ENCODE measurements around the gene PTCD1. TPM values are rescaled to one million over a fixed set of nuclear protein-coding genes. Genes with fewer than 3 reads are reported as not detected.
"Not testable (repeated sequence)": the region's sequence is repeated elsewhere in the genome, so short reads cannot be mapped to it uniquely, and the experiment has no call there.

The PTCD1 gene
- polyA plus RNA-seq, 3 donors from 2014 or later: 0.83 to 3.7 (median 1.4) TPM

- no peak overlapping the region for H3K4me3 Mint-ChIP-seq
- peaks cover 0 to 3% (median 2%) of the 10 kb centered on the region in 3 donors for H3K27me3 Mint-ChIP-seq (ENCODE audit: low read depth in 3 of 3)
- no peaks in the 10 kb centered on the region for H3K36me3 Mint-ChIP-seq
- no peak for DNase-seq
- no peaks in the 10 kb centered on the region for H3K9me3 Mint-ChIP-seq
- peak overlapping the region in 1 of 6 donors; percentile 28 for H3K27ac Mint-ChIP-seq
- H3K4me1 Mint-ChIP-seq: peaks cover 2 to 12% of the 10 kb centered on the region in 2 donors
Observed at GRCh38 chr7:99433158-99433557, 5.4 kb downstream of the PTCD1 start.

- DNase-seq; H3K4me1 Mint-ChIP-seq; H3K27me3 Mint-ChIP-seq (ENCODE audit: low read depth in 3 of 3); H3K36me3 Mint-ChIP-seq; H3K4me3 Mint-ChIP-seq; H3K9me3 Mint-ChIP-seq; H3K27ac Mint-ChIP-seq: not testable (repeated sequence)
Observed at GRCh38 chr7:99431756-99432540, 6.7 kb downstream of the PTCD1 start.

GRCh38 chr7:99429756-99430155, 8.8 kb downstream of the PTCD1 start:
- Mint-ChIP-seq H3K36me3 (no peaks in the 10 kb centered on the region), H3K27ac (no peak overlapping the region), H3K4me3 (no peak overlapping the region), H3K27me3 (ENCODE audit: low read depth in 3 of 3) (peaks cover 0 to 2% (median 0%) of the 10 kb centered on the region in 3 donors), H3K4me1 (no peaks in the 10 kb centered on the region), H3K9me3 (no peaks in the 10 kb centered on the region)
- DNase-seq: no peak

GRCh38 chr7:99428972-99429566, 9.5 kb downstream of the PTCD1 start:
- no peak overlapping the region for H3K27ac Mint-ChIP-seq
- H3K36me3 Mint-ChIP-seq: no peaks in the 10 kb centered on the region
- H3K4me3 Mint-ChIP-seq: no peak overlapping the region
- H3K9me3 Mint-ChIP-seq: no peaks in the 10 kb centered on the region
- peaks cover 0 to 3% (median 2%) of the 10 kb centered on the region in 3 donors for H3K27me3 Mint-ChIP-seq (ENCODE audit: low read depth in 3 of 3)
- no peak for DNase-seq
- H3K4me1 Mint-ChIP-seq: no peaks in the 10 kb centered on the region

- Mint-ChIP-seq H3K4me3 (no peak overlapping the region), H3K27ac (no peak overlapping the region), H3K9me3 (no peaks in the 10 kb centered on the region), H3K4me1 (no peaks in the 10 kb centered on the region), H3K27me3 (ENCODE audit: low read depth in 3 of 3) (peaks cover 2 to 5% (median 2%) of the 10 kb centered on the region in 3 donors), H3K36me3 (peaks cover 0 to 5% (median 0%) of the 10 kb centered on the region in 3 donors)
- no peak for DNase-seq
Observed at GRCh38 chr7:99424932-99425730, 13.5 kb downstream of the PTCD1 start.

GRCh38 chr7:99422625-99423024, 16.0 kb downstream of the PTCD1 start:
- no peak overlapping the region for H3K27ac Mint-ChIP-seq
- no peak overlapping the region for H3K4me3 Mint-ChIP-seq

GRCh38 chr7:99422186-99422585, 16.4 kb downstream of the PTCD1 start:
- no peak overlapping the region for H3K4me3 Mint-ChIP-seq
- peak overlapping the region in 3 of 6 donors; percentile 8 to 51 (median 37) for H3K27ac Mint-ChIP-seq
- DNase-seq: no peak
- peaks cover 0 to 5% (median 2%) of the 10 kb centered on the region in 3 donors for H3K27me3 Mint-ChIP-seq (ENCODE audit: low read depth in 3 of 3)
- peaks cover 5 to 24% (median 9%) of the 10 kb centered on the region in 3 donors for H3K36me3 Mint-ChIP-seq
- no peaks in the 10 kb centered on the region for H3K9me3 Mint-ChIP-seq
- no peaks in the 10 kb centered on the region for H3K4me1 Mint-ChIP-seq

More at GRCh38 chr7:99422625-99423024, 16.0 kb downstream of the PTCD1 start:
- no peaks in the 10 kb centered on the region for H3K9me3 Mint-ChIP-seq
- DNase-seq: no peak
- peaks cover 1 to 19% (median 5%) of the 10 kb centered on the region in 3 donors for H3K36me3 Mint-ChIP-seq
- H3K27me3 Mint-ChIP-seq (ENCODE audit: low read depth in 3 of 3): peaks cover 0 to 5% (median 2%) of the 10 kb centered on the region in 3 donors
- H3K4me1 Mint-ChIP-seq: no peaks in the 10 kb centered on the region

GRCh38 chr7:99420986-99421385, 17.6 kb downstream of the PTCD1 start:
- Mint-ChIP-seq H3K4me1 (no peaks in the 10 kb centered on the region), H3K36me3 (peaks cover 9 to 30% (median 10%) of the 10 kb centered on the region in 3 donors), H3K4me3 (no peak overlapping the region), H3K27me3 (ENCODE audit: low read depth in 3 of 3) (peaks cover 0 to 5% (median 2%) of the 10 kb centered on the region in 3 donors), H3K27ac (peak overlapping the region in 1 of 6 donors; percentile 17), H3K9me3 (no peaks in the 10 kb centered on the region)
- DNase-seq: no peak

GRCh38 chr7:99420213-99420612, 18.4 kb downstream of the PTCD1 start:
- Mint-ChIP-seq H3K4me1 (peaks cover 0 to 3% of the 10 kb centered on the region in 2 donors), H3K9me3 (no peaks in the 10 kb centered on the region), H3K27me3 (ENCODE audit: low read depth in 3 of 3) (peaks cover 0 to 5% (median 2%) of the 10 kb centered on the region in 3 donors), H3K4me3 (no peak overlapping the region), H3K36me3 (peaks cover 9 to 34% (median 14%) of the 10 kb centered on the region in 3 donors), H3K27ac (peak overlapping the region in 1 of 6 donors; percentile 23)
- DNase-seq: no peak

GRCh38 chr7:99419323-99420021, 19.1 kb downstream of the PTCD1 start:
- DNase-seq: no peak
- Mint-ChIP-seq H3K27ac (no peak overlapping the region), H3K4me3 (no peak overlapping the region), H3K36me3 (peaks cover 13 to 40% (median 19%) of the 10 kb centered on the region in 3 donors), H3K9me3 (no peaks in the 10 kb centered on the region), H3K27me3 (ENCODE audit: low read depth in 3 of 3) (peaks cover 0 to 3% (median 2%) of the 10 kb centered on the region in 3 donors), H3K4me1 (peaks cover 0 to 8% of the 10 kb centered on the region in 2 donors)

- H3K4me1 Mint-ChIP-seq: peaks cover 0 to 9% of the 10 kb centered on the region in 2 donors
- DNase-seq: no peak
- H3K27ac Mint-ChIP-seq: no peak overlapping the region
- no peaks in the 10 kb centered on the region for H3K9me3 Mint-ChIP-seq
- peaks cover 0 to 2% (median 2%) of the 10 kb centered on the region in 3 donors for H3K27me3 Mint-ChIP-seq (ENCODE audit: low read depth in 3 of 3)
- H3K36me3 Mint-ChIP-seq: peaks cover 15 to 42% (median 20%) of the 10 kb centered on the region in 3 donors
- H3K4me3 Mint-ChIP-seq: no peak overlapping the region
Observed at GRCh38 chr7:99418260-99418659, 20.3 kb downstream of the PTCD1 start.

GRCh38 chr7:99415513-99416127, 23.0 kb downstream of the PTCD1 start:
- H3K36me3 Mint-ChIP-seq: peaks cover 27 to 64% (median 29%) of the 10 kb centered on the region in 3 donors
- H3K27ac Mint-ChIP-seq: peak overlapping the region in 2 of 6 donors; percentile 53 to 62

GRCh38 chr7:99410635-99411034, 28.0 kb downstream of the PTCD1 start:
- H3K9me3 Mint-ChIP-seq: no peaks in the 10 kb centered on the region
- peaks cover 39 to 63% of the 10 kb centered on the region in 2 donors for H3K4me1 Mint-ChIP-seq
- no peak for DNase-seq
- H3K27ac Mint-ChIP-seq: peak overlapping the region; percentile 56 to 97 (median 94)
- H3K4me3 Mint-ChIP-seq: peak overlapping the region; percentile 90 to 95 (median 94)
- peaks cover 12 to 25% (median 17%) of the 10 kb centered on the region in 3 donors for H3K27me3 Mint-ChIP-seq (ENCODE audit: low read depth in 3 of 3)
- peaks cover 20 to 34% (median 21%) of the 10 kb centered on the region in 3 donors for H3K36me3 Mint-ChIP-seq

More at GRCh38 chr7:99415513-99416127, 23.0 kb downstream of the PTCD1 start:
- not testable (repeated sequence) for H3K9me3 Mint-ChIP-seq; H3K4me3 Mint-ChIP-seq; H3K27me3 Mint-ChIP-seq (ENCODE audit: low read depth in 3 of 3)
- H3K4me1 Mint-ChIP-seq: peaks cover 6 to 23% of the 10 kb centered on the region in 2 donors
- peak in 1 of 3 donors; percentile 25 for DNase-seq
